Naive B cell (primary cell): ENCODE data around the gene MEGF8. TPM values are rescaled to one million over a fixed set of nuclear protein-coding genes. Genes with fewer than 3 reads are reported as not detected.

Experiments used
- ATAC-seq, 2 donors: fragments of 150-1000 bp; cut with Tn5 transposase; 2 replicates each; pipeline ENCODE4 v1.10.0; 2021; ENCODE audit warnings: low read depth in 2 of 2, mild to moderate bottlenecking in 2 of 2, moderate library complexity in 2 of 2
- DNase-seq: peaks from one replicate; pipeline ENCODE4 v3.0.0; 2022
- H3K27ac Mint-ChIP-seq, 6 donors: one replicate each; pipeline ENCODE4 v1.8.0; 2020 to 2022; ENCODE audit warnings: mild to moderate bottlenecking in 6 of 6, mixed read lengths in 6 of 6, moderate library complexity in 5 of 6, inconsistent platforms in 2 of 6
- H3K27me3 Mint-ChIP-seq, 3 donors: one replicate each; pipeline ENCODE4 v1.8.0; 2021 to 2022; ENCODE audit warnings: mixed read lengths in 3 of 3, mild to moderate bottlenecking in 1 of 3
- H3K36me3 Mint-ChIP-seq, 2 donors: one replicate each; pipeline ENCODE4 v1.8.0; 2020 to 2022; ENCODE audit warnings: mixed read lengths in 2 of 2, inconsistent platforms in 1 of 2, mild to moderate bottlenecking in 1 of 2
- H3K4me1 Mint-ChIP-seq, 3 donors: one replicate each; pipeline ENCODE4 v1.8.0; 2020 to 2022; ENCODE audit warnings: mixed read lengths in 3 of 3, inconsistent platforms in 1 of 3, mild to moderate bottlenecking in 1 of 3, moderate library complexity in 1 of 3
- H3K4me3 Mint-ChIP-seq, 8 donors: one replicate each; pipeline ENCODE4 v1.8.0; 2020 to 2022; ENCODE audit warnings: mild to moderate bottlenecking in 8 of 8, mixed read lengths in 8 of 8, moderate library complexity in 8 of 8, inconsistent platforms in 2 of 8
- H3K9me3 Mint-ChIP-seq, 7 donors: one replicate each; pipeline ENCODE4 v1.8.0; 2020 to 2022; ENCODE audit warnings: mixed read lengths in 7 of 7, mild to moderate bottlenecking in 5 of 7, inconsistent platforms in 2 of 7, moderate library complexity in 1 of 7
- polyA plus RNA-seq, 6 donors: library from polyadenylated mRNA; unstranded; fragments of 300-500 nt; fragmentation: Illumina TruSeq; gene quantifications; one replicate each; pipeline ENCODE4 v1.2.3, GENCODE V29; 2021; ENCODE audit warnings: low read depth in 6 of 6

The MEGF8 gene
- polyA plus RNA-seq, 6 donors from 2014 or later, result 0.34 to 1.5 (median 0.45) TPM; not detected in 1

DNA sequence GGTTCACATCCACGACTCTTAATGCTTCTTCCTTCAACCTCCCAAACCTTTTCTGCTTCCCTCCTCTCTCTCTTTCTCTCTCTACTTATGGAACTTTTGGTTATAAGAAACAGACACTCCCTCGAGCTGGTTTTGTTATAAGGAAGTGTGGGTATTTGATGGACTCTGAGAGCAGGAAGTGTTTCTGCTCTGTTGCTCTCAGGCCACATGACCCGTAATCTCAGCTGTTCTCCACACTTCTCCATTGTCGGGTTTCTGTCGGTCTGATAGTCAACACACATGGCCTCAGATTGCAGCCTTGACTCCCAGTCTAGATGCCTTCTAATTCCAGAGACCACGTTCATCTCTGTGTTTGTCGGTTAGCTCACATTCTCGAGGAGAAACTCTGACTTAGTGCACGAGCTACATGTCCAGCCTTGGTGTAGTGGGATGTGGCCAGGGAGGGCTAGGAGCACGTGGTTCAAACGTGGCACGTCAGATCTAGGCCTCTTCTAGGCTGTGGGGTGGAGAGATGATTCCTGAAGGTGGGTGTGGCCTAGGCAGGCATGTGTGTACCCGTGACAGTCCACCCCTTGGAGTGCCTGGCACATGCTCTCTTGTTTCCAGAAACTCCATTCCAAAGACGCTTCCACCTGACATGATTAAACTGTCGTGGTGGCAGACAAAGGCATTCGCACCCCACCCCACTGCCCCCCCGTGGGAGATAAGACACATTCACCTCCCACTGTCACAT is 38.3 kb downstream of the MEGF8 start:
- Mint-ChIP-seq H3K36me3 (peaks cover 7 to 27% of the 10 kb centered on the region in 2 donors), H3K27me3 (no peaks in the 10 kb centered on the region), H3K4me1 (peaks cover 44 to 53% (median 51%) of the 10 kb centered on the region in 3 donors), H3K9me3 (peaks cover 0 to 5% (median 0%) of the 10 kb centered on the region in 7 donors), H3K27ac (peak overlapping the region; percentile 47 to 97 (median 90)), H3K4me3 (peak overlapping the region; percentile 8 to 84 (median 78))
- ATAC-seq, result peak; percentile 65
- peak; percentile 72 for DNase-seq

- Mint-ChIP-seq H3K4me1 (peaks cover 46 to 69% (median 59%) of the 10 kb centered on the region in 3 donors), H3K36me3 (peaks cover 7 to 15% of the 10 kb centered on the region in 2 donors), H3K27me3 (no peaks in the 10 kb centered on the region), H3K27ac (peak overlapping the region in 5 of 6 donors; percentile 43 to 94 (median 84)), H3K9me3 (peaks cover 0 to 5% (median 0%) of the 10 kb centered on the region in 7 donors), H3K4me3 (peak overlapping the region in 3 of 8 donors; percentile 15 to 78 (median 47))
- ATAC-seq (no peak), DNase-seq (no peak)
Observed at GRCh38 chr19:42366673-42367072, 41.2 kb downstream of the MEGF8 start.

GRCh38 chr19:42367929-42368328 is 42.5 kb downstream of the MEGF8 start:
- peak overlapping the region in 3 of 8 donors; percentile 12 to 44 (median 33) for H3K4me3 Mint-ChIP-seq
- ATAC-seq (no peak), DNase-seq (no peak)
- no peaks in the 10 kb centered on the region for H3K27me3 Mint-ChIP-seq
- H3K27ac Mint-ChIP-seq, result peak overlapping the region in 3 of 6 donors; percentile 13 to 78 (median 49)
- peaks cover 7 to 15% of the 10 kb centered on the region in 2 donors for H3K36me3 Mint-ChIP-seq
- H3K9me3 Mint-ChIP-seq, result peaks cover 0 to 5% (median 0%) of the 10 kb centered on the region in 7 donors
- H3K4me1 Mint-ChIP-seq, result peaks cover 51 to 68% (median 64%) of the 10 kb centered on the region in 3 donors

DNA sequence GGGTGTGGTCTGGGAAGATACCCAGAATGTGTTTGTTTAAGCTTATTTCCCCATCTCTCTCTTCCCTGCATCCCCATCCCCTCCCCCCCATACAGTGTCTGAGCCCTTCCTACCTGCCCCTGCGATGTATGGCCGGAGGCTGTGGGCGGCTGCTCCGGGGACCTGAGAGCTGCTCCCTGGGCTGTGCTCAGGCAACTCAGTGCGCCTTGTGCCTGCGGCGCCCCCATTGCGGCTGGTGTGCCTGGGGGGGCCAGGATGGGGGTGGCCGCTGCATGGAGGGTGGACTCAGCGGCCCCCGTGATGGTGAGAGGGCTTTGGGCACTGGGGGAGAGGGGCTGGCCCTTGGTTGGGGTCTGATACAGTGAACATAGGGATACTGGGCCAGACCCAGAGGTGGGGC is 42.9 kb downstream of the MEGF8 start:
- peak overlapping the region in 1 of 8 donors; percentile 33 for H3K4me3 Mint-ChIP-seq
- H3K27me3 Mint-ChIP-seq, result no peaks in the 10 kb centered on the region
- peaks cover 6 to 13% of the 10 kb centered on the region in 2 donors for H3K36me3 Mint-ChIP-seq
- peak overlapping the region in 2 of 6 donors; percentile 49 to 67 for H3K27ac Mint-ChIP-seq
- H3K9me3 Mint-ChIP-seq, result peaks cover 0 to 5% (median 0%) of the 10 kb centered on the region in 7 donors
- H3K4me1 Mint-ChIP-seq, result peaks cover 47 to 64% (median 62%) of the 10 kb centered on the region in 3 donors
- DNase-seq (no peak), ATAC-seq (no peak)

- Mint-ChIP-seq H3K27ac (peak overlapping the region in 3 of 6 donors; percentile 67 to 96 (median 72)), H3K36me3 (peaks cover 2 to 9% of the 10 kb centered on the region in 2 donors), H3K4me3 (no peak overlapping the region), H3K27me3 (no peaks in the 10 kb centered on the region), H3K4me1 (peaks cover 43 to 60% (median 58%) of the 10 kb centered on the region in 3 donors), H3K9me3 (peaks cover 0 to 4% (median 0%) of the 10 kb centered on the region in 7 donors)
- no peak for DNase-seq
- ATAC-seq, result no peak
Observed at GRCh38 chr19:42368765-42369164, 43.3 kb downstream of the MEGF8 start.

- ATAC-seq (no peak), DNase-seq (no peak)
- H3K27ac Mint-ChIP-seq, result peak overlapping the region in 4 of 6 donors; percentile 20 to 96 (median 68)
- peaks cover 0 to 7% of the 10 kb centered on the region in 2 donors for H3K36me3 Mint-ChIP-seq
- H3K27me3 Mint-ChIP-seq, result no peaks in the 10 kb centered on the region
- H3K4me3 Mint-ChIP-seq, result no peak overlapping the region
- no peaks in the 10 kb centered on the region for H3K9me3 Mint-ChIP-seq
- peaks cover 36 to 52% (median 50%) of the 10 kb centered on the region in 3 donors for H3K4me1 Mint-ChIP-seq
Observed at GRCh38 chr19:42369433-42370067, 44.1 kb downstream of the MEGF8 start.

- Mint-ChIP-seq H3K36me3 (peaks cover 0 to 7% of the 10 kb centered on the region in 2 donors), H3K9me3 (no peaks in the 10 kb centered on the region), H3K4me3 (peak overlapping the region in 1 of 8 donors; percentile 15), H3K27me3 (no peaks in the 10 kb centered on the region), H3K4me1 (peaks cover 32 to 47% (median 46%) of the 10 kb centered on the region in 3 donors), H3K27ac (peak overlapping the region in 3 of 6 donors; percentile 36 to 94 (median 87))
- no peak for ATAC-seq
- no peak for DNase-seq
Observed at GRCh38 chr19:42370068-42370520, 44.7 kb downstream of the MEGF8 start.

DNA sequence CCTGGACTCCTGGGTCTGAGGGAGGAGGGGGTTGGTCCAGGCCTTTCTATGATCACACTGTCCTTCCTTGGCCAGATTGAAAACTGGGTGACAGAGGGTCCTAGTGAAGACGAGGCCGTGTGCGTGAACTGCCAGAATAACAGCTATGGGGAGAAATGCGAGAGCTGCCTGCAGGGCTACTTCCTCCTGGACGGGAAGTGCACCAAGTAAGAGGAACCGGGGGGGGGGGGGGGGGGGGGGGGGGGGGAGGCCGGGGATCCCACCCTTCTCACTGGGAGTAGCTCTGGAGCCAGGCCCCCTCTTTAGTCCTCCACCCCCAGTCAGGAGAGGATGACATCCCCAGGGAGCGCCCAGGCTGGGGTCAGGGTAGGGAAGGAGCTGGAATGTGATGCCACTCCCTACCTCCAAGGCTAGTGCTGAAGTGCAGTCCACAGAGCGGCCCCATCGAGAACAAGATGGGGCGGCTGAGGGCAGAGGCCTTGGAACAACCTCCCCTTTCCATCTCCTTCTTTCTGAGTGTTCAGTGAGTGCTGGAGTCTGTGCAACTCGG is 45.3 kb downstream of the MEGF8 start:
- Mint-ChIP-seq H3K9me3 (no peaks in the 10 kb centered on the region), H3K27ac (peak overlapping the region in 1 of 6 donors; percentile 36), H3K4me3 (peak overlapping the region in 2 of 8 donors; percentile 15 to 16), H3K36me3 (peaks cover 0 to 7% of the 10 kb centered on the region in 2 donors), H3K27me3 (no peaks in the 10 kb centered on the region), H3K4me1 (peaks cover 29 to 42% (median 40%) of the 10 kb centered on the region in 3 donors)
- ATAC-seq (no peak), DNase-seq (no peak)

DNA sequence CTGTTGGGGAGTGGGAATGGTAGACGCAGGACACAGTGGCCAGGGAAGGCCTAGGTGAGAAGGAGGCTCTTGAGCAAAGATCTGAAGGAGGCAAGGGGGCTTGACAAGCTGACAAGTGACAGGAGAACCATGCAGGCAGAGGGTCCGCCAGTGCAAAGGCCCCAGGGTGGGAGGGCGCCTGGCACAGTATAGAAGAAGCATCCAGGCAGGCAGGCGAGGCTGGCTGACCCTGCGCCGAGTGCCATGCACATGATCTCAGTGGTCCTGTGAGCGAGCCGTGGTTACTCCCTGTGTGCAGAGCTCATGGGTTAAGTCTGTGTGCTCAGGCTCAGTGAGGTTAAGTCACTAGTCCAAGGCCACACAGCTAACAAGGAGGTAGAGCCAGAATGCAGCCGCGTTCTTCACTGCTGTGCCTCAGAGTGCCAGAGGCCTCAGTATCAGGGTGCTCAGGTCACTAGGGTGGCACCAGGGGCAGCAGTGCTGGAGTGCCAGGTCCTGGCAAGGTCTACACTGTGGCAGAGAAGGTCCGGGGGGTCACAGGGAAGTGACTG is 49.5 kb downstream of the MEGF8 start:
- no peaks in the 10 kb centered on the region for H3K36me3 Mint-ChIP-seq
- H3K4me1 Mint-ChIP-seq, result peaks cover 14 to 25% (median 17%) of the 10 kb centered on the region in 3 donors
- no peak overlapping the region for H3K4me3 Mint-ChIP-seq
- DNase-seq (no peak), ATAC-seq (no peak)
- H3K9me3 Mint-ChIP-seq, result no peaks in the 10 kb centered on the region
- H3K27ac Mint-ChIP-seq, result peak overlapping the region in 2 of 6 donors; percentile 8 to 36
- H3K27me3 Mint-ChIP-seq, result no peaks in the 10 kb centered on the region

GRCh38 chr19:42375415-42376176 is 50.2 kb downstream of the MEGF8 start:
- Mint-ChIP-seq H3K4me3 (no peak overlapping the region), H3K4me1 (peaks cover 7 to 19% (median 11%) of the 10 kb centered on the region in 3 donors)
- no peak for ATAC-seq

GRCh38 chr19:42376177-42376555 is 50.7 kb downstream of the MEGF8 start:
- no peaks in the 10 kb centered on the region for H3K27me3 Mint-ChIP-seq
- H3K36me3 Mint-ChIP-seq, result no peaks in the 10 kb centered on the region
- H3K27ac Mint-ChIP-seq, result no peak overlapping the region
- DNase-seq (no peak), ATAC-seq (no peak)
- no peaks in the 10 kb centered on the region for H3K9me3 Mint-ChIP-seq
- H3K4me1 Mint-ChIP-seq, result peaks cover 5 to 17% (median 9%) of the 10 kb centered on the region in 3 donors
- no peak overlapping the region for H3K4me3 Mint-ChIP-seq

More at GRCh38 chr19:42375415-42376176, 50.2 kb downstream of the MEGF8 start:
- Mint-ChIP-seq H3K27ac (no peak overlapping the region), H3K36me3 (no peaks in the 10 kb centered on the region), H3K27me3 (no peaks in the 10 kb centered on the region), H3K9me3 (no peaks in the 10 kb centered on the region)
- no peak for DNase-seq
